Stimulated activated CD4-positive, alpha-beta T cell treated with anti-CD3 and anti-CD28 coated beads, Interleukin-2, amount 100 ng/mL, for 48 hours (primary cell): ENCODE measurements around the gene GRID1.
"Not testable (repeated sequence)": the region's sequence is repeated elsewhere in the genome, so short reads cannot be mapped to it uniquely, and the experiment has no call there.

Source experiments
- DNase-seq, 2 donors: peaks; one replicate each; pipeline ENCODE4 v3.0.0-alpha.2; 2020

Gene GRID1

DNA sequence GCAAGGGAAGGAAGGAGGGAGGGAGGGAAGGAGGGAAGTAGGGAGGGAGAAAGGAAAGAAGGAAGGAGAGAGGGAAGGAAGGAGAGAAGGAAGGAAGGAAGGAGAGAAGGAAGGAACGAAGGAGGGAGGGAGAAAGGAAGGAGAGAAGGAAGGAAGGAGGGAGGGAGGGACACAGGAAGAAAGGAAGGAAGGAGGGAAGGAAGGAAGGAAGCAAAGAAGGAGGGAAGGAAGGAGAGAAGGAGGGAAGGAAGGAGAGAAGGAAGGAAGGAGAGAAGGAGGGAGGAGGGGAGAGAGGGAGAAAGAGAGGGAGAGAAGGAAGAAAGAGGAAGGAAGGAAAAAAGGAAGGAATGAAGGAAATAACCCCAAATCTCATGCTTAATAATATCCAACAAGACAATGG lies 630.6 kb downstream of the GRID1 start:
- DNase-seq, result no peak

DNA sequence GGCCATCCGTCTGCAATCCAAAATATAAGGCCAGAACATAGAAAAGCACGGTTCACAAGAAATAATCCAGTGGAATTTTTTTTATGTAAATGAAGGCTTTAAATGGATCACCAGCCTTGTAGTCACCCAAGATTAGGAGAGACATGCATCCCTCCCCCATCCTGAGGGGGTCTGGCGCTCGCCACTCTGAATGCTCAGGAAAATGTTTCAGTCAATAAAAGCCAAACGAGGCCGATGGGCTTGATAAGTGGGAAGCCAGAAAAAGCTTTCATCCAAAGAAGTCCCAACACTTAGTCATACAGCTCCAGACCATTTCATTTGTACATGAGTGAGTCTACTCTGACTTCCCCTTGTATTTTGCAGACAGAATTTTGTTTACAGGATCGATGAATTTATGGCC lies 631.8 kb downstream of the GRID1 start:
- DNase-seq, result no peak

DNA sequence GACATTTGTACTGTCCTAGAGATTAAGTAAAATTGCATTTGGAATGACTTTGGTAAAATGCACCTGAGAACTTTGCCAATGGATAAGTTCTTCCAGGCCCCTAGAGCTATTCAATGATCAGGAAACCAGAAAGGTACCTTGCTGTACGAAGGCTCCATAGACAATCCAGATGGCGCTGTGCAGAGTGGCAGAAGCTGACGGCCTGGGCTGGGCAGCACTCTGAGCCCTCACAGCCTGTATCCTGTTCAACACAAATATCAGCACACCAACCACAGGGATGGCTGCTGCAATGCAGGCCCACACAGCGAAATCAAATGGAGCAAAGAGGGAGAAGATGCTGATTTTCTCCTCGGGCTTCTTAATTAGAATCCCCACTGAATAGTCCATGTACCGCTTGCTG lies 642.4 kb downstream of the GRID1 start:
- no peak for DNase-seq

DNA sequence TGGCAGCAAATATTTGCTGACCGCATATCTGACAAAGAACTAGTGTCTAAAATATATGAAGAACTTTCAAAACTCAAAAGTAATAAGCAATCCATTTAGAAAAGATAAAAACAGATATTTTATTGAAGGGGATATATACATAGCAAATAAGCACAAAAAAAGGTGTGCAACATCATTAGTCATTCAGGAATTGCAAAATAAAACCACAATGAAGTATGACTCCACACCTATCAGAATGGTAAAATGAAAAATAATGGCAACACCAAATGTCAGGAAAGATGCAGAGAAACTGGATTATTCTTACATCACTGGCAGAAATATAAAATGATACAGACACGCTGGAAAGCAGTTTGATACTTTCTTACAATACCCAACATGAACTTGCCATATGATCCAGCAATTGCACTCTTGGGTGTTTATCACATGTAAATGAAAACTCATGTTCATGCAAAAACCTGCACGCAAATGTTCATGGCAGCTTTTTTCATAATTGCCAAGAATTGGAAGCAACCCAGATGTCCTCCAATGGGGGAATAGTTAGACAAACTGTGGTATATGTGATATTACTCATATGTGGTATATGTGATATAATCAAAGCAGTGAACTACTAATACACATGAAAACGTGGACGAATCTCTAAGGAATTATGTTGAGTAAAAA lies 645.5 kb downstream of the GRID1 start:
- no peak for DNase-seq

DNA sequence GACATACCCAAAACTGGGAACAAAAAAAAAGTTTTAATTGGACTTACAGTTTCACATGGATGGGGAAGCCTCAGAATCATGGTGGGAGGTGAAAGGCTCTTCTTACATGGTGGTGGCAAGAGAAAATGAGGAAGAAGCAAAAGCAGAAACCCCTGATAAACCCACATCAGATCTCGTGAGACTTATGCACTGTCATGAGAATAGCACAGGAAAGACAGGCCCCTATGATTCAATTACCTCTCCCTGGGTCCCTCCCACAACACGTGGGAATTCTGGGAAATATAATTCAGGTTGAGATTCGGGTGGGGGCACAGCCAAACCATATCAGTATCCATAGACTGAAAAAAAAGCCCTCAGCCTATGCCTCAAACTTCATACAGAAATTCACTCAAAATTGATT lies 647.2 kb downstream of the GRID1 start:
- no peak for DNase-seq

DNA sequence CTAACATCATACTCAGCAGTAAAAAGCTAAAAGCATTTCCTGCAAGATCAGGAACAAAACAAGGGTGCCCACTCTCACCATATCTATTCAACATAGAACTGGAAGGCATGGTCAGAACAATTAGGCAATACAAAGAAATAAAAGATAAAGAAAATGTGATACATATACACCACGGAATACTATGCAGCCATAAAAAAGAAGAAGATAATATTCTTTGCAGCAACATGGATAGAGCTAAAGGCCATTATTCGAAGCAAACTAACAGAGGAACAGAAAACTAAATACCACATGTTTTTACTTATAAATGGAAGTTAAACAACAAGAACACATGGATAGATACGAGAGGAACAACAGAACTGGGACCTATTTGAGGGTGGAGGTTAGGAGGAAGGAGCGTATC lies 652.7 kb downstream of the GRID1 start:
- DNase-seq, result no peak

DNA sequence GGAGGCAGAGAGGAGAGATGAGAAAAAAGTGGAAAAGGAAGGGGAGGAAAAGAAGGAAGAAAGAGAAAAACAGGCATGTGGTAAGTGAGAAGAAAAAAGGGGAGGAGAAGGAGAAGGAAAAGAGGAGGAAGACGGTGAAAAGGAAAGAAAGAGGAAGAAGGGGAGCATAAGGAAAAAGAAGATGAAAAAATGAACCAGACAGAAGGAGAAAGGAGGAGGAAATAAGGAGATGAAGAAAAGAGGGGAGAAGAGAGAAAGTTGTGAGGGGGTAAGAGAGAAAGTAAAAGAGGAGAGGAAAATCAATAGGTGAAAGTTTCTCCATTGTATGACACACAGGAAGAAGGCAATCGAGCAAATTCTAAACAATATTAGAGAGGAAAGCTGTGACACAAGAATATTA lies 663.8 kb downstream of the GRID1 start:
- no peak for DNase-seq

DNA sequence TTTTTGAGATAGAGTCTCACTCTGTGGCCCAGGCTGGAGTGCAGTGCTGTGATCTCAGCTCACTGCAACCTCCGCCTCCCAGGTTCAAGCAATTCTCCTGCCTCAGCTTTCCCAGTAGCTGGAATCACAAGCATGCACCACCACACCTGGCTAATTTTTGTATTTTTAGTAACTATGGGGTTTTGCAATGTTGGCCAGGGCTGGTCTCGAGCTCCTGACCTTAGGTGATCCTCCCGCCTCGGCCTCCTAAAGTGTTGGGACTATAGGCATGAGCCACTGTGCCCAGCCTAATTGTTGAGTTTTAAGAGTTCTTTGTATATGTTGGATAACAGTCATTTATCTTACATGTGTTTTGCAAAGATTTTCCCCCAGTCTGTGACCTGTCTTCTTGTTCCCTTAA lies 667.5 kb downstream of the GRID1 start:
- not testable (repeated sequence) for DNase-seq

DNA sequence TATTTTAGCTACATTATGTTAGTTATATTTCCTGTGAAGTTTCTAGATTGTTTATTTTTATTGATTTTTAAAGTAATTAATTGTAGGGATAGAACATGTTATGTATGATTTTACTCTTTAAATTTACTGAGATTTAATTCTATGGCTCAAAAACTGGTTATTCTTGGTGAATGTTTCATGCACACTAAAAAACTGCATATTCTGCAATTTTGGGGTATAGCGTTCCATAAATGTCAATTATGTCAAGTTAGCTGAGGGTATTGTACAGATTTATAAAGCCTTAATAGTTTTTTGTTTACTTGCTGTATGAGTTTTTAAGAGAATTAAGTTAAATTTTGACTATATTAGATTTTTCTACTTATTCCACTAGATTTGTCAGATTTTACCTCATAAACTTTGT lies 669.7 kb downstream of the GRID1 start:
- no peak for DNase-seq

DNA sequence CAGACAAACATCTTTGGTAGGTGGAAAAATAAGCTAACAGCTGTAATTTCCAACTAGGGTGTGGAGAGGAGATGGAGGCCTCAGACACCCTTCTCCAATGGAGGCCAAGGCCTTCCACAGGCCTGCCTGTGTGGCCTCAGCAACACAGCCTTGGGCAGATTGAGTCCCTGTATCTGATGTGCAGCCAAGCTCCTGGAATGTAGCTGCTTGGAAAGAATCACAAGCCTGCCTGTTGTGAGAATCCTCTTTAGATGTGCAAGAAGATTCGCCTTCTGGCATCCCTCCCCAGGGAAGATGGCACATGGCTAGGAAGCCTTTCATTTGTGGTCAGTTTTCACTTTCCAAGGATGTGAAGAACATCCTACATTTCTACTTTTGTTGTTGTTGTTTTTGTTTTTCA lies 684.0 kb downstream of the GRID1 start:
- DNase-seq, result no peak

DNA sequence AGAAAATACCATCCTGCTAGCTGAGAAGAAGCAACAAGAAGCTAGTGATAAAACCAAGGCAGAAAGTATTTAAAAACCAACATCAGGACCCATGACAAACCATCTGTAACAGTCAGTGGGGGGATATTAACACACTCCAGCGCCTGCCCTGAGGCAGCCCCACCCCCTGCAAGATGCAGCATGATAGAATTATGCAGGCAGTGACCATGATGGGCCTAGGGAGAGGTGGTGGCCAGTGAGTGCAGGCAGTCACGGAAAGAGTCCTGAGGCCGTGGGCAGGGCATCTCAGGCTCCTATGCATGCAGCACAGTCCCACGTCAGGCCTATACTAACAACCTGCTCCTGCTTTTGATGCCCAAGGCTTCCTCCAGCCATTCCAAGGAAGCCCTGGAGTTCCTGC lies 686.9 kb downstream of the GRID1 start:
- DNase-seq, result no peak

DNA sequence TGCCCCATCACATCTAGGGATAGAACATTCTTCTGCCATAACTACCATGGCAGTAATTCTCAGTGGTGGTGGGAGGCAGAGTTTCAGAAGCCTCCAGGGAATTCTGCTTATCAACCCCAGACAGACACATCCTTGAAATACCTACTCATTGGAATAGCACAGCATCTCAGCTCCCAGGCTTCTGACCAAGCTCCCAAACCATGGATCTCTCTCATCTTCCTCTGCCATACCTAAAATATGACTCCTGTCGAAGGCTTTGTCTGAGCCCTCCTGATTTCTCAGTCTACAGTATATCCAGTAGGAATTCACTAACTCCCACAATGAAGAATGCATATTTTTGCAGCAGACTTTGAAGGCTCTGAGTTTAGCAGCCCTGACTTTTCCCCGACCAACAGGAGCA lies 687.5 kb downstream of the GRID1 start:
- DNase-seq, result no peak

DNA sequence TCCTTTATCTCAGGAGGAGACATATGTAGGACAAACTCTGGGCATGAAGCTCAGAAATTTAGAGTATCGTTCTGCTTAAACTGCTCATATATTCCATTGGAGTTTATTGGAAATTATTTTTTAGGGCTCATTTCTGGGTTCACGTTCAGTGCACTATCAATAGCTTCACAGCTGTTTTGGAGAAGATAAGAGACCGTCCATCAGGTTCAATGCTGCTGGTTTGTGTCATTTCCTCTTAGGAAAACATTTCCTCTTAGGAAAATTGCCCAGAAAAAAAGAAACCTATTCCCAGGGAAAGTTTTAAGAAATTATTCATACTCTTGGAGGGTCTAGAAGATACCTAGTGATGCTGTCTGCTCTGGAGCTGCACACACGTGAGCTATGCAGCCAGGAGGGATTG lies 691.7 kb downstream of the GRID1 start:
- no peak for DNase-seq

DNA sequence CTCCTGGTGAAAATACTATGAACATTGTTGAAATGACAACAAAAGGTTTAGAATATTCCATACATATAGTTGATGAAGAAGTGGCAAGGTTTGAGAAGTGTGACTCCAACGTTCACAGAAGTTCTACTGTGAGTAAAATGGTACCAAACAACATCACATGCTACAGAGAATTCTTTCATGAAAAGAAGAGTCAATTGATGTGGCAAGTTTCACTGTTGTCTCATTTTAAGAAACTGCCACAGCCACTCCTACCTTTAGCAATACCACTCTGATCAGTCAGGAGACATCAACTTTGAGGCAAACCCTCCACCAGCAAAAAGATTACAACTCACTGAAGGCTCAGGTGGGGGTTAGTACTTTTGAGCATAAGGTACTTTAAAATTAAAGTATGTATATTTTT lies 693.3 kb downstream of the GRID1 start:
- no peak for DNase-seq

DNA sequence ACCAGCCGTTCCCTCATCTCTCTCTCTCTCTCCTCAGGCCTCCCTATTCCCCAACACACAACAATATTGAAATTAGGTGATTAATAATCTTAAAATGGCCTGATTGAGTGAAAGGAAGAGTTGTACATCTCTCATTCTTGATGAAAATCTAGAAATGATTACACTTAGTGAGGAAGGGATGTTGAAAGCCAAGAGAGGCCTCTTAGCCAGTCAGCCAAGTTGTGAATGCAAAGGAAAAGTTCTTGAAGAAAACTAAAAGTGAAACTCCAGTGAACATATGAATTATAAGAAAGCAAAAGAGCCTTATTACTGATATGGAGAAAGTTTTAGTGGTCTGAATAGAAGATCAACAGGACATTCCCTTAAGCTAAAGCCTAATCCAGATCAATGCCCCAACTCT lies 695.1 kb downstream of the GRID1 start:
- DNase-seq, result no peak

DNA sequence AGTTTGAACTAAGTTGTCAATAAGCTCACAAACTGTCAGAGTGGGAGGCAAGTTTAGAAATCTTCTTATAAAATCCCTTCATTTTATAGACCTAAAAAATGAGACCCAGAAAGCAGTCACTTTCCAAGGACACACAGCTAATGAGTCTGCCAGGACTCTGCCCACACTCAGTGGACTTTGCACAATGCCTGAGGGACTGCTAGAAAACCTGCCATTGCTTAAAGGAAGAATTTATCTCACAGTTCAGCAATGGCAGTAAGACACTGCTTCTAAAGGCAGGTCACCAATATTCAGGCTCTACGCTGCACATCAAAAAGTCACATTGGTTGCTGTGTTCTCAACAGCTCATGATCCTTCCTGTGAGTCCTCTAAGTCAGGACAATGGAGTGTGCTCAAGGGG lies 698.1 kb downstream of the GRID1 start:
- DNase-seq, result no peak

DNA sequence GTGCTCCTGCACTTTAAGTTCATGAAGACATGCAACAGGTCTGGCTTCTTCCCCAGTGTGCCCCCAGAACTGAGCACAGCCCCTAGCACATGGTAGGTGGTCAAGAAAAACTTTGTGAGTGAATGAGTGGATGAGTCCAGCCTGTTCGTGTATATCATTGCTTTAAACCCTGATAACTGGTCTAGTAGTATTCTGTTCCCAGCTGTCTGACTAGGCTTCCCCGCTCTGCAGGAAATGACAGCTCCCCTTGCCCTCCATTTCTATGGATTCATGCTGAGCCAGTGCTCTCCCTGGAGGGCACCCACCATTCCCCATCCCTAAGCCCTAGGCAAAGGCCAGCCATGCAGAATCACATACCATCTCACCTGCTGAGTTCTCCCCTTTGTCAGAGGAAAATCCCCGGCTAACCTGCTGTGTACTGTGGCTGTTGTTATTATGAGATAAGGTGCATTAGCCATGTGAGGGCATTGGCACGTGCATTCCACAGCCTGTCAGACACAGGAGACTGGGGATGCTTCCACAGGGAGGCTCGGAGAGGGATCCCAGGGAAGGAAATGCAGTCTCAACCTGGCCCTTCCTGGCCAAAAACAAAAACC lies 698.9 kb downstream of the GRID1 start:
- DNase-seq, result no peak

DNA sequence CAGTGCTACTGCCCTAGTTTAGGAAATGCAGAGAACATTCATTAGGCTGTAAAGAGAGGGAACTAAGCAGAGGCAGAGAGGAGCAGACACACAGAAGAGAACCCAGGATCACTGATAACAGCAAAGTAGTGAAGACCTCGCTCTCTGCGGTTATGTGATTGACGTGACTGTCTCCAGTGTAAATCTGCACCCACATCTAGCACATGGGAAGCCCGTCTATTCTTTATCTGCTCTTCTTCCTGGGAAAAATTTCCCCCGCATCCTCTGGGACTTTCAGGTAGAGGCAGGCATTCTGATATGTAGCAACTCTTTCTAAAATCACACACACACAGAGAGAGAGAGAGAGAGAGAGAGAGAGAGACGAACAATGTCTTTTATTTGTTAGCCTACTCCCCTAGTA lies 699.6 kb downstream of the GRID1 start:
- DNase-seq, result no peak

DNA sequence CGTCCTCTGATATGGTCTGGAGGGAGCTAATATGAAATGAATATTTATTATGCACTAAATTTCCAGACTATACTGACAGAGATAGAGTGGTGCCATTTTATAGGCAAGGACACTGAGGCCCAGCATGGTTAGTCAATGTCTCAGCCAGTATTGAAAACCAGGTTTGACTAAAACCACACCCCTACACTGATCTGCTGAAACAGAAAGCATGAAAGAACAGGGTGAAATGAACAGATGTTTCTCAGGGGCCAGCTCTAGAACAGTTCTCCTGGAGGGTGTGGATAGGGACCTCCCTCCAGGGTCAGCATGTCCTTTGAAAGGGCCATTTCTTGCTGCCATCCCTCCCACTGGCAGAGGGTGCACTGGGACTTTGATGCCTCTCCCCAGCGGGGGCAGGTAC lies 700.5 kb downstream of the GRID1 start:
- no peak for DNase-seq

DNA sequence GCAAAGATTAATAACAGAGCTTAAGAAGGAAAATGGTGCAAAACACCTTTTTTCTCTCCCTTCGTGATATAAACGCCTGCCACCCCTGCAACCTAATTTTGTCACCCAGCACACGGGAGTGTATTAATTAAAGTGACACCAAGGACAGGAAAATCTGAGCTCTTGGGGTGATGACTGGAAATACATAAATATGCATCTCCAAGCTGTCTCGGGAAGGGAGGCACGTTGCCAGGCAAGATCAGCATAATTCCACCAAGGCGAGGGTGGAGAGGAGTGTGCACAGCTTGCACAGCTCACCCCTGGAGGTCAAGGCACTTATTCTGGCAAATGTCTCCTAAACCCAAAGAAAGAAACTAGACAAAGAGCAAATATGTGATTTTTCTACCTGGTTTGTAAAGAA lies 700.9 kb downstream of the GRID1 start:
- DNase-seq, result no peak

DNA sequence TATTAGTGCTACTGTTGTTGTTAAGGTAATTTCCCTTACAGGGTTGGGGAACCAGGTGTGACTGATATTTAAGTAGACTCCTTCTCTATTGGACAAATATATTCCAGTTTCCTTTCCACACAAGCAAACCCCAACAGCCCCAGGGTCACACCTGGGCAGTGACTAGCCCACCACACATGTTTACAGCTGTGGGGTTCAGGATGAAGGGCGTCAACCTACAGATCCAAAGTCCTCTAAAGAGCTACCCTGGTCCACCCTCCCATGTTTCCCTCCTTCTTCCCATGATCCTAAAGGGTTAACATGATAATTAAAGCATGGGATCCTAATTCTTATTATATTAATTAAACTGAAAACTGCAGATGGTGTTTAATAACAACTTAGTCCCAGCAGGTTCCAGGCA lies 701.5 kb downstream of the GRID1 start:
- no peak for DNase-seq

DNA sequence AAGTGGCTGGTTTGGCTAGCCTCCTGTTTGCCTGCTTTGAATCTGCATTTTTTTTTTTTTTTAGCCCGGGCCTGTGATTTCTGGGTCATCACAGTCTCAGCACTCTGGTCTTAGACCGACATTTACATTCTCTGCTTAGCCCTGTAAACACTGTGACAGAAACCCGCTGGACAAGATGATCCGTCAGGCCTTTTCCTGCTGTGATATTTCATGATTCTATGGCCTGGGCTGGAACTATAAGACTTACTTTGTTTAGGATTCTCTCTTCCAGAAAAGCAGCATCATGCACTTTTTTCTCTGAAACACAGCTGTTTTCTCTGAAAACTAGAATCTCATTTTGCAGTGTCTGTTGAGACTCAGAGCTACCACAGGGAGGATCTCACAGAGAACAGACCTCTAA lies 705.5 kb downstream of the GRID1 start:
- DNase-seq, result no peak

DNA sequence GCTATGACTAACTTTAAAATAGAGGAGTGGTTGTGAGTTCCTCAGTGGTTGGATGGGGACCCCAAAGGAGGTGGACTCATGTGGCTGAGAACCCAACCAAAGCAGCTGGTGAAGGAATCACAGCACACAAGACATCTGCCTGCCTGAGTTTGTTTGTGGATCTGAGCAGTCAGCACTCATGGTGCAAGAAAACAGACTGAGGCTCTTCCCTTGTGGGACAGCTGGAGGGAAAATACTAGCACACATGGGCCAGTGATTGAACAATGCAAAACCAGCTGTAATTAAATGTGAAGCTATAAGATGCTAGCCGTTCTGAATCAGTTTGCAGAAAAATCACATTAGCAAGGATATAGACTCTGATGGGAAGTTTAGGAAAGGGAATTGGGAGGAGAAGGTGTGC lies 707.3 kb downstream of the GRID1 start:
- DNase-seq, result no peak

DNA sequence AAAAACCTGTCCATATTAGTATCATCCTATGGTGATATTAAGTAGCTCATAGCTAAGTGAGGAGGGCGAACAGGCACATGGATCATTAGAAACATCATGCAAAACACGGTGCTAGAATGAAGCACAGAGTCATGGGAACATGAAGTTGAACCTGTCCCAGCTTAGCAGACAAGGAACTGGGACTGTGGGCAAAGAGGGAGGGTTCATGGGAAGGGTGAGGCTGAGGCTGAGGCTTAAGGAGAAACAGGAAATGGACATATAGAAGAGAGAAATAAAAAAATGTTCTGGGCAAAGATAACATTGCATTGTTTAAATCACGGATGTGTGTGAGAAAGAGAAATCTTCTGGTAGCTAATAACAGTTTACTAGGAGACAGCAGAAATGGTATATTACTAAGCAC lies 708.1 kb downstream of the GRID1 start:
- no peak for DNase-seq

DNA sequence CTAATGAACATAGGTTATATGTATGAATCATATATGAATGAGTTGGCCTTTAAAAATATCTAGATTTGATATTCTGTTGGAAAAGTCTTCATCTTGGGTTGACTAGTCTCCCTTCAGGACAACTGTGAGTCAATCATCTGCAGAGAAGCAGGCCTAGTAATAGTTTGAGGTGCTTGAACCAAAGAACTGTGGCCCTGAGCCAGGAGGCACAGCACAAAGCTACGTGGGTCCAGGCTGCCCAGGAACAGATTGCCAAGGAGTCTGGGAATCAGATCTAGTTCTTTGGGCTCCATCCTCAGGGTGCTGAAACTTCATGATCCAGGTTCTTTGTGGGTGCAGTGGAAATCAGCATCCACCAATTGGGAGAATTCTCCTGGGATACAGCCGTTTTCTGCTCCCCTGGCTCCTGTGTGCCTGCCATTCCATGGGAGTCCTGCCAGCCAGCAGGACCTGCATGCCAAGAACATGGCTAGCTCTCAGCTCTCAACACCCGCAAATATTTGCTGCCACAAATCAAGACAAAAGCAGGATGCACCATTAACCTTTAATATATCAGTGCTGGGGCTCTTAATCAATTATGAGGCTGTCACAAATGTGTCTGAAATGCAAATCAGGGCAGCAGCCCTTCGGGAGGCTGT lies 709.0 kb downstream of the GRID1 start:
- no peak for DNase-seq
